Stimulated activated naive CD4-positive, alpha-beta T cell (primary cell): ENCODE results near the gene FMNL1.
A peak's percentile ranks its signal among the peaks of the same experiment; 100 is the strongest.
"Not testable (repeated sequence)": the region's sequence is repeated elsewhere in the genome, so short reads cannot be mapped to it uniquely, and the experiment has no call there.

ENCODE experiments used
- DNase-seq, 6 experiments: peaks; one replicate each; lab custom pipeline; 2025; lab: John Stamatoyannopoulos, UW

FMNL1 gene, protein sequence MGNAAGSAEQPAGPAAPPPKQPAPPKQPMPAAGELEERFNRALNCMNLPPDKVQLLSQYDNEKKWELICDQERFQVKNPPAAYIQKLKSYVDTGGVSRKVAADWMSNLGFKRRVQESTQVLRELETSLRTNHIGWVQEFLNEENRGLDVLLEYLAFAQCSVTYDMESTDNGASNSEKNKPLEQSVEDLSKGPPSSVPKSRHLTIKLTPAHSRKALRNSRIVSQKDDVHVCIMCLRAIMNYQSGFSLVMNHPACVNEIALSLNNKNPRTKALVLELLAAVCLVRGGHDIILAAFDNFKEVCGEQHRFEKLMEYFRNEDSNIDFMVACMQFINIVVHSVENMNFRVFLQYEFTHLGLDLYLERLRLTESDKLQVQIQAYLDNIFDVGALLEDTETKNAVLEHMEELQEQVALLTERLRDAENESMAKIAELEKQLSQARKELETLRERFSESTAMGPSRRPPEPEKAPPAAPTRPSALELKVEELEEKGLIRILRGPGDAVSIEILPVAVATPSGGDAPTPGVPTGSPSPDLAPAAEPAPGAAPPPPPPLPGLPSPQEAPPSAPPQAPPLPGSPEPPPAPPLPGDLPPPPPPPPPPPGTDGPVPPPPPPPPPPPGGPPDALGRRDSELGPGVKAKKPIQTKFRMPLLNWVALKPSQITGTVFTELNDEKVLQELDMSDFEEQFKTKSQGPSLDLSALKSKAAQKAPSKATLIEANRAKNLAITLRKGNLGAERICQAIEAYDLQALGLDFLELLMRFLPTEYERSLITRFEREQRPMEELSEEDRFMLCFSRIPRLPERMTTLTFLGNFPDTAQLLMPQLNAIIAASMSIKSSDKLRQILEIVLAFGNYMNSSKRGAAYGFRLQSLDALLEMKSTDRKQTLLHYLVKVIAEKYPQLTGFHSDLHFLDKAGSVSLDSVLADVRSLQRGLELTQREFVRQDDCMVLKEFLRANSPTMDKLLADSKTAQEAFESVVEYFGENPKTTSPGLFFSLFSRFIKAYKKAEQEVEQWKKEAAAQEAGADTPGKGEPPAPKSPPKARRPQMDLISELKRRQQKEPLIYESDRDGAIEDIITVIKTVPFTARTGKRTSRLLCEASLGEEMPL

DNA sequence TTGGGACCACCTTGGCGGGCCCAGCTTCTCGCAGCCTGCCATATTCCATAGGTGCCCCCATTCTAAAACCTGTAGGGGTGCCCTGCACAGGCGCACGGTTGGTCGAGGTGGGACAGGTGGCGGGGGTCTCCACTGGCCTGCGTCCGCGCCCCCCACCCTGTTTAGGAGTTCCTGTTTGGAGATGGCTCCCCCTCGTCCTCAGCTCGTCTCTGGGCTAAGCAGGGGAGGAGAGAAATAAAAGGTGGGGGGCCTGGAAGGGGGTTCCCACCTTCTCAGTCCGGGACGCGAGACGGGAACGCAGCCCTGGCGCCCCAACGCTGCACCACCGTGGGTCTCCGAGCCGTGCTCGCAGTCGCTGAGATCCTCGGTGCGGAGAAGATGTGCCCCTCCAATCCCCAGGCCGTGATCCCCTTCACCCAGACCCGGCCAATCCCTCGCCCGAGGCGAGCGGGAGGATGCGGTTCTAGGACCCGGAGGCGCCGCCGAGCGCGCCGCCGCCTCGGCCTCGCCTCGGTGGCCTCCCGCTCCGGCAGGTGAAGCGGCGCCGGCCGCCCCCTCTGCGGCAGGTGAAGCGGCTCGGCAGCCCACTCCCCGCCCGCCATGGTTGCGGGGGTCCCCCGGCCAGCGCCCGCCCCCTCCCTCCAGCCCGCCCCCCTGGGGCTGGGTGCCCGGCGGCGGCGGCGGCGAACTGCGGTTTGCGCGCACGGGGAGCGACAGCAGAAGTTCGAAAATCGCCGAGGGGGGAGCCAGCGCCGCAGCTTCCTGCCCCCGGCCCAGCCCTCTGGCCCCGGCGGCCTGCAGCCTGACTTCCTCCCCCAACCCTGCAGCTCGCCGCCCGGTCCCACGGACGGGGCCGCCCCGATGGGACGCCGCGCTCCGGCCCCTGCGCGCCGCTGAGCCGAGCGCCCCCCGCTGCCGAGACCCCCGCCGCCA, at the start of gene FMNL1:
FMNL1 (plus strand) TSS at position 805 of the 933 bp plus-strand sequence. CDS start 240 bp downstream, outside the sequence.
- DNase-seq = peak; percentile 38 to 64 (median 48)

DNA sequence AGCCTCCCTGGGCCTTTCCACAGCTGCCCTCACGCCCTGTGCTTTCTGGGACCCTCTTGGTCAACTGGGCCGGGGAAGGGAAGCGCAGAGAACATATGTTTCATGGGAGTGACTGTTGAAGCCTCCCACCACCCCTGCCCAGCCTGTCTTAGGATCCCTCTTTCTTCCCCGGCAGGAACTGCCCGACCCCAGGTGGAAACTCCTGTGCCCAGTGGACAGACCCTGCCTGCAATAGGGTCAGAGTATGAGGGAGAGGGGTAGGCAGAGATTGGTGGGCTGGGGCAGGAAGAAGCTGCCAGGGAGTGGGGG, 49.5 kb upstream of the FMNL1 start:
- DNase-seq = no peak

DNA sequence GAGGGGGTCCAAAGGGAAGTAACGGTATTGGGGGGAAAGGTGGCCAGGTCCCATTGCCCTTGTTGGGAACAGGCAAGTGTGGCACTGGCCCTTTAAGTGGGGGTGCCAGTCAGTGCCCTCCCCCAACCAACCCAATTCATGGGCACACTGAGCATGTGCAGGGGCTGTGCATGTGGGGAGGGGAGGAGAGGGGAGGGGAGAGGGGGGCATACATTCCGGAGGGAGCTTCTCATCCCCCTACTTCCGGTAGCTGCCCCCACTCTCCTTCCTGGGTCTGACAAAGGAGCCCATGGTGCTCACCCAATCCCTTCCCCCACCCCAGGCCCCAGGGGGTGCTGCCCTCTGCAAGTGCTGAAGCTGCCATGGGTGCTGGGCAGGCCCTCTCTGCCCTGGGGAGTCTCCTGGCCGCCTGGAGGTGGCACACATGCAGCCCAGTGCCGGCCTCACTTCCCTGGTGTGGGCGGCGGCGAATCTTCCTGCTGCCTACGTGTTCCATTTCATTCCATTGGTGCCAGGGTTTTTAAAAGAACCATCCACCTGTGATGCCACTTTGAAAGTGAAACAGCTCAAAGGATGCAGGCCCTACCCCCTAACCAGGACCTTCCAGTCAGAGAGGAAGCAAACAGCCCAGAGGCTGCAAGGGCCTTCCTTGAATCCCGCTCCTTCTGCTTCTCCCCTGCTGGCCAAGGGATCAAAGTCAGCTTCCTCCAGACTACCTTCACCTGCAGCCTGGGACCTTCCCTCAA, 49.0 kb upstream of the FMNL1 start:
- DNase-seq = peak; percentile 29 to 64 (median 54)

DNA sequence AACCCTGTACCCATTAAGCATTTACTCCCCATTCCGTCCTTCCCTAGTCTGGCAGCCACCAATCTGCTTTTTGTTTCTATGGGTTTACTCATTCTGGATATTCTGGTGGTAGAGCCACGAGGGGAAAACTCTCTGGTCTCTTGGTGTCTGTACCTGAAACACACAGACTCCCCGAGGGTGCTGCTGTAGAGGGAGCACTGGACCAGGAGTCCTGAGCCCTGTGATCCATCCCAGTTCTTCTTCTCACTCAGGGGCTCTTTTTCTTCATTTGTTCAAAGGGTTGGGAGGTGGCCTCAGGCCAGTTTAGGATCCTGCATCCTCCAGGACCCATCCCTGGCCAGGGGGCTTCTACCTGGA, 45.9 kb upstream of the FMNL1 start:
- no peak for DNase-seq

- DNase-seq = no peak
Measured at GRCh38 chr17:45177563-45177962, 44.1 kb upstream of the FMNL1 start.

- no peak for DNase-seq
Measured at GRCh38 chr17:45184144-45184543, 37.5 kb upstream of the FMNL1 start.

GRCh38 chr17:45186801-45187354, 34.8 kb upstream of the FMNL1 start:
- no peak for DNase-seq

DNA sequence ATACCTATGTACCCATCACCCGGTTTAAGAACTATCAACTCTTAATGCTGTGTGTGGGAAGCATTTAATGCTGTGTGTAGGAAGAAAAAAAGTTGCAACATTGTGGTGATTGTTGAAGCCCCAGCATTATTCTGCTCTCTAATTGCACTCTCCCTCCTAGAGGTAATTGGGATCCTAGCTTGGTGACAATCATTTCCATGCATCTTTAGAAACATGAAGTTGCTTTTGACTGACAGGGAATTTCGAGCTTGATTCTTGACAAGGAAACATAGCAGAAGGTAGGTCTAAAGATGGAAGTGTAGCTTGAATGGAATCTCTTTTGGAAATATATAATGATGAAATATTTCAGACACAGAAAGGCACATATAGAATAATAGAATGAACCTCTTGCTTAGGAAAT, 32.7 kb upstream of the FMNL1 start:
- DNase-seq = no peak

GRCh38 chr17:45190503-45191255, 31.0 kb upstream of the FMNL1 start:
- no peak for DNase-seq

DNA sequence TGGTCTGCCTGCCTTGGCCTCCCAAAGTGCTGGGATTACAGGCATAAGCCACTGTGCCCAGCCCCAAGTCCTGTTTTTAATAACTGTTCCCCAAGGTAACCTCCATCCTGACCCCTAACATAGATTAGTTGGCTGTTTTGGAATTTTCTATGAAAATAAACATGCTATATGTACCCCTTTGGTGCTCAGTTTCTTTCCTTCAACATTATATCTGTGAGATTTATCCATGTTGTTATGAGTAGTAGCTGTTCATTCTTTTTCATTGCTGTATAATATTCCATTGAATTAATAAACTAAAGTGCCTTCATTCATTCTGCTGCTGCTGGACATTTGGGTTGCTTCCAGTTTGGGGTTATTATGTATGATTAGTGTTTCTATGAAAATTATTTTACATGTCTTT, 26.3 kb upstream of the FMNL1 start:
- no peak for DNase-seq

GRCh38 chr17:45197108-45197507, 24.6 kb upstream of the FMNL1 start:
- DNase-seq = no peak

- DNase-seq = peak; percentile 48 to 87 (median 81)
Measured at GRCh38 chr17:45197555-45198334, 23.9 kb upstream of the FMNL1 start.

DNA sequence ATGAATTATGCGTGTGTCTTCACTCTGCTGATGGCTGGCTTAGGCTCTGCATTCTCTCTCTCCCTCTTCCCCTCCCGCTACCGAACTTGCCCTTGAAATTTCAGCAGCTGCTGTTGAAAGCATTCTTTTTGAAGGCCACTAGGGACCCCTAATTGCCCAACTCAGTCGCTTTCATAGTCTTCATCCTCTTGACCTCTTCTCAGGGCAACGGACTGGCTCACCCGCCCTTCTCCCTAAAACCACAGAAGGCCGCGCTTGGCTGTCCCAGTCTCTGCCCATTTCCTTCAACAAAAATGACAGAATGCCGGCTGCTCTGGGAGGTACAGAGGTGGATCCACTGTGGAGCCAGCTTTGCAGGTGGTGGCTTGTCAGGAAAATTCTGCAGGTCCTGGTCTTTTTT, 21.0 kb upstream of the FMNL1 start:
- no peak for DNase-seq

DNA sequence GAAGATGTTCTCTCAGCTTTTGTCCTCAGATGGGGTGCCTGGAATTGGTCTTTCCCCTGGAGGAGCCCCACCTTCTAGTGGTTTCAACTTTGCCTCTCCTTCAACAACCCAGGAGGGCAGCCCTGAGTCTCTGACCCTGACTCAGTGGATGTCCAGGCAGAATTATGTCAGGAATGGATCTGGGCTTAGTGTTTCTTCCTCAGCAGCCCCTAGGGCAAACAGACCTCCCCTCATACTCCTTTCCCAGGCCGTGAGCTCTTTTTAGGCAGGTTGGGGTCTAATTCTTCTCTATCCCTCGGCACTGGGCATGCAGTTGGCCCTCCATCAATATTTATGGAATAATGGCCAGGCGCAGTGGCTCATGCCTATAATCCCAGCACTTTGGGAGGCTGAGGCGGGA, 20.2 kb upstream of the FMNL1 start:
- DNase-seq = no peak

DNA sequence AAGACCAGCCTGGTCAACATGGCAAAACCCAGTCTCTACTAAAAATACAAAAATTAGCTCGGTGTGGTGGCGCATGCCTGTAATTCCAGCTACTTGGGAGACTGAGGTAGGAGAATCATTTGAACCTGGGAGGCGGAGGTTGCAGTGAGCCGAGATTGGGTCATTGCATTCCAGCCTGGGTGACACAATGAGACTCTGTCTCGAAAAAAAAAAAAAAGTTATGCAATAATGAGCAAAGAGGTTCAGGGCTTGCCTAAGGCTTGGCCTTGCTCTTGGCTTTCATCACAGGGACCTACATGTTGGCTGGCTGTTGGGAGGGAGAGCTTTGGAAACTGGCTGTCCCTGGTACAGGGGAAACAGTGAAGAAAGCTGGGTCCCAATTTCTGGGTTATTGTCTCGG, 19.8 kb upstream of the FMNL1 start:
- DNase-seq = not testable (repeated sequence)

GRCh38 chr17:45218895-45219661, 2.6 kb upstream of the FMNL1 start:
- DNase-seq = peak; percentile 58 to 91 (median 82)

DNA sequence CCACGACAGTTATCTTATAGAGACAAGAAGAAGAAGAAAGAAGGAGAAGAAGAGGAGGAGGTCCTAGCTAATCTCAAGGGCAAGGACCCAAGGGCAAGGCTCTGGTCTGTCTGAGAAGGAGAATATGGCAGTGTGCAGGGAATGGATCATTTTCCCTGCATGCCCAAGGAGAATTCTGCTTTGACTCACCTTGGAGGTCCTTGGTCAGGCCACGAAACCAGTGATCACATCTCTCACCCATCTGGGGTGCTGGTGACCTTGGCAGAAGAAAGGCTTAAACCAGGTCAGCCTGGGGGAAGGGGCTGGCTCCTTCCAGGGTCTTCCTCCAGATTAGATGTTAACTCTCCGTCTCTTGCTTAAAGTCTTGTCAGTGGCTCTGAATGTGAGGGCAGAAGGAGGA, 1.6 kb upstream of the FMNL1 start:
- DNase-seq = no peak

GRCh38 chr17:45222014-45222288, 266 bp downstream of the FMNL1 start:
- no peak for DNase-seq
